T-helper 2 cell treated with Interferon-gamma antibody and Interleukin-4, amounts not matched to agents 100 ng/mL and 5 ng/mL, for 36 hours (primary cell): Measurements from ENCODE around the gene ST6GAL1. TPM values are rescaled to one million over a fixed set of nuclear protein-coding genes. Genes with fewer than 3 reads are reported as not detected.

Experiments
- intact Hi-C: fragments of 100-400 bp; cut with micrococcal nuclease; formaldehyde crosslinking; loops from one replicate; pipeline ENCODE4 v1.15.1; 2023
- total RNA-seq: library from RNA; stranded (reverse); gene quantifications from 2 replicates; pipeline ENCODE4 v1.2.3, GENCODE V29; 2022

The ST6GAL1 gene
- total RNA-seq, 1 donor from 2014 or later = 113 TPM

DNA sequence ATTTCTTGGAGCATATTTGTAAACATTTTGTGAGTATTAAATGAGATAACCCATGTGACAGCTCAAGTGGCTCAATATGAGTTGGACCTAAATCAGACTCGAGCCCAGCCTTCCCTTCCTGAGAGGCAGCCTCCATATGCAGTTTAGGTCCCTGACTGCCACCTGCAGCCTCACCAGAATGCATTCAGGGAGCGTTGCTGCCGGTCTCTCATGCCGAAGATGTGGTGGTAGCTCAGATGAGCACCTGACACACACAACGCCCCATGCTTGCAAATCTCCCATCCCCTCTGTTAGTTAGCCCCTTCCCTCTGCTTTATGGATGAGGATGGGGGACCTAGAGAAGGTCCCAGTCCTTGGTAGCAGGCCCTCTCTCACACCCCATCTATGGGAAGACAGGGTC lies 9.2 kb downstream of the ST6GAL1 start:
- intact Hi-C loops = no loop called here

DNA sequence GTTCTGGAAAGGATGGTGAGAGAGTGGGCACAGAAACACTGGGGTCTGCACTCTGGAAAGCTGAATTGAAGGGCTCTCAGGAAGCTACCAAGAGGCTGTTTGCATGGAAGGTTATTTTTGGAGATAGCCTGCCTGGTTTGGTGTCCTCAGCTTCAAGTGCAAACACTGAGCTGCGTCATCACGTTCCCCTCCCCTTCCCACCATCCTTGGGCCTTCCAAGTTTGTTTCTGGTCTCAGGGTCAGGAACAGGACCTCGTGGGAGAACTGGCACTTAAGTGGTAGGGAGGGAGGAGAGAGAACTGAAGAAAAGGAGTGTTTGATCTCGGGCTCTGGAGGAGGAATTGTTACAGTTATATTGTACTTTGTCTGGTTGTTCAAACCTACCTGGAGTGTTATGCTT lies 10.6 kb downstream of the ST6GAL1 start:
- intact Hi-C loops = no loop called here

DNA sequence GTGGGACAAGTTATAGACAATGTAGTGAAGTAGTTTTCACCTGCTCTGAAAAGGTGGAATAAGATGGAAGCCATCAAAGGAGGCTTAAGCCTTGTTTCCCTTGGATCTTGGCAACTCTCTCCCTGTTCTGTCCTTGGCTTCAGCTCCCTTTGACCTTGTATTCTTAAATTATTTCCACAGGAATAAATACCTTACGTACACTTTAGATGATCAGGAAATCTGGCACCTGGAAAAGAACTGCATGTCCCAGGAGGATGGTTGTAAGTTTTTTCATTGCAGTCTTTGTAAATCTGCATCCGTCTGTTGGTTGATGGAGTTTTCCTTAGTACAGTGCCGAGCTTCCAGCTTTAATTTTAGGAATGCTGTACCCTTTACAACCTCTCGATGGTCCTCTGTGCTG lies 11.8 kb downstream of the ST6GAL1 start:
- intact Hi-C loops = no loop called here

DNA sequence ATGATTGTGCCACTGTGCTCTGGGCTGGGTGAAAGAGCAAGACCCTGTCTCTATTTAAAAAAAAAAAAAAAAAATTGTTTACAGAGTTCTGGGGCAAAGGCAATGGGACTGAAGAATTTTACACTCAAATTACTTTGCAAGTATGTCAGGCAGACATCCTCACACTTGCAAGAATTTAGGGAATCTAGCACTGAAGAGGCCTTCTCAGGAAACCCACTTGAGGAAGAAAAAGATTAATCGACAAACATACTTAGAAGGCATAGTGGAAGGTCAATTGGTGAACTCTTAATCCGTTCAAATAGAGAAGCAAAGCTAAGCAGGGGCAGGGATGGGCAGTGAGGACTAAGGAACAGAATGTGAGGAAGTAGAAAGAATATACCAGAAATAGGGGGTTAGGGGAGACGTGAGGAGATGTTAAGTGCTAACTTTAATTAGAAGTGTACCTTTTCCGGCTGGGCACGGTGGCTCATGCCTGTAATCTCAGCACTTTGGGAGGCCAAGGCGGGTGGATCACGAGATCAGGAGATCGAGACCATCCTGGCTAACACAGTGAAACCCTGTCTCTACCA lies 15.0 kb downstream of the ST6GAL1 start:
- intact Hi-C loops = no loop called here

DNA sequence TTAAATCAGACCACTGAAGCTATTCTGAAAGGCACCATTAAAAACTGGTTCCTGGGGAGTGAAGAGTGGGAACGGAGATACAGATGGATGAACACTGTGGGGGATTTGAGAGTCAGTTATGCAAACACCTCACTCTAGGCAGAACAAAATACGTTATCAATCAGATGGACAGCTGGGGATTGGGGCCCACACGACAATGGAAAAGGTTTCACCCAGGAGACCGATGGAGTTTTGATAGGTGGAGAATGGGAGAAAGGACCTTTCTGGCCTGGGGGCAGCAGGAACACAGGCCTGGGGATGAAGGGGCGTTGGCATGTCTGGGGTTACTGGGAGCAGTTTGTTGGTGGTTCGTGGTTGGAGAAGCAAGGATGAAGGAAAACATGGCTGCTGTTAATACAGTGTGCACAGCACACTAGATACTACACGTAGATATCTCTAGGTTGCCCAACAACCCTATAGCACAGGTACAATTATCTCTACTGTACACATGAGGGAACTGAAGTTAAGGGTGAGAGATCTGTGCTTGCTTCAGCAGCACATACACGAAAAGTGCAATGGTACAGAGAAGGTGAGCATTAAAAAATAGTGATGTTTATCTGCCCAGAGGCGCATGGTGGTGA lies 16.5 kb downstream of the ST6GAL1 start:
- intact Hi-C loops = no loop called here

DNA sequence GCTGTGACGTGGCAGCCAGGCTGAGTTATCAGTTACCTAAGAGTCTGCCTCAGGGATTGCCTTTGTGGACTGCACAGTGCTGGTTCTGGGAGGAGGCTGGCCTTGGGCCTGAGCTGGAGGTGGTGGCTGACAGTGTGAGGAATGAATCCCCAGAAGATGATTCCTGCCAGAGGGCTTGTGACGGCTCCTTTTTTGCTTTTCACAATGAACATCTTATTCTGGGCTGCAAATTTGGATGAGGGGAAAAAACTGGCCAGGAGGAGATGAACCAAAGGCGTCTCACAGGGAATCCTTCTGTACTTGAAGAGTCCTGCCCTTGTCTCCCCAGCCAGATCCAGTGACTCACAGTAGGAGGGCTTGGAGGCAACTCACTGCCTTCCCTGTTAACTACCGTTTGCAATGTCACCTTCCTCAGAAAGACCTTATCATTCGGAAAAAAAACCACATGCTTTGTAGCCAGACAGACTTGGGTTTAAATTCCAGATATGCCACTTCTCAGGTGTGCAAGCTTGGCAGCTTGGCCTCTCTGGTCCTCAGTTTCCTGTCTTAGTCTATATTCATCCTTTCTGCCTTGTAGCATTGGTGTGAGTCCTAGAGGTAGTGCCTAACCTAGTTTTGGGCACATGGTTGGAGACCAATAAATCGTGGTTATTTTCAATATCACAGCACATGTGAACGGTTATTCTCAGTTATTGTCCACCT lies 19.1 kb downstream of the ST6GAL1 start:
- intact Hi-C loops = no loop called here

DNA sequence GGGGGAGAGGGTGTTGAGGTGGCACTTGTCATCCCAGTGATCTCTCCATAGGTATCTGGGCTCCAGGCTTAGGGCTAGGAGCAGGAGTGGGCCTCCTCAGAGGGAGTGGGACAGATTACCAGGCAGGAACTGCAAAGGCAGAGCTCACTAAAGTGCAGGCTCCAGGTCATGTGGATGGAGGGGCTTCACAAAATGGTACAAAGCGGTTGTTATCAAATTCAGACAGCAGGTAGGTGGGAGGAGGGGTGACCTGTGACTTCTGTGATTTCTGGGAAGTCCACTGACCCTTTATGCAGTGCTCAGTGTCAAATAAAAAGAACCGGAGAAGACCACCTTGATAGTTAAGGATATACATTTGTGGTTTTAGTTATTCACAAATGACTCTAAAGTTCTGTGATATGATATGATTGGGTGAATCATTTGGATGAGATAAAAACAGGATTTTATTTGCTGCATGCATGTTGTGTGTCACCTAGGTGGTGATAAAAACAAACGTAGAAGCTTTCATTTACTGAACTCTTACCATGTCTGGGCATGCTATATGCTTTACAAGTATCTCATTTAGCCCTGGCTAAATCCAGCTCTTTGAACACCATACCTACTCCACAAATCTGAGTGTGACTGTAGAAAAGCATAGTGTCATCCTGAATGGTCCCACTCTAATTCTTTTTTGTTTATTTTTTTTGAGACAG lies 20.2 kb downstream of the ST6GAL1 start:
- intact Hi-C loops = loop anchor here (5.0 kb wide), 2 partner anchors 68 to 103 kb away; no protein-coding TSS in a partner anchor

DNA sequence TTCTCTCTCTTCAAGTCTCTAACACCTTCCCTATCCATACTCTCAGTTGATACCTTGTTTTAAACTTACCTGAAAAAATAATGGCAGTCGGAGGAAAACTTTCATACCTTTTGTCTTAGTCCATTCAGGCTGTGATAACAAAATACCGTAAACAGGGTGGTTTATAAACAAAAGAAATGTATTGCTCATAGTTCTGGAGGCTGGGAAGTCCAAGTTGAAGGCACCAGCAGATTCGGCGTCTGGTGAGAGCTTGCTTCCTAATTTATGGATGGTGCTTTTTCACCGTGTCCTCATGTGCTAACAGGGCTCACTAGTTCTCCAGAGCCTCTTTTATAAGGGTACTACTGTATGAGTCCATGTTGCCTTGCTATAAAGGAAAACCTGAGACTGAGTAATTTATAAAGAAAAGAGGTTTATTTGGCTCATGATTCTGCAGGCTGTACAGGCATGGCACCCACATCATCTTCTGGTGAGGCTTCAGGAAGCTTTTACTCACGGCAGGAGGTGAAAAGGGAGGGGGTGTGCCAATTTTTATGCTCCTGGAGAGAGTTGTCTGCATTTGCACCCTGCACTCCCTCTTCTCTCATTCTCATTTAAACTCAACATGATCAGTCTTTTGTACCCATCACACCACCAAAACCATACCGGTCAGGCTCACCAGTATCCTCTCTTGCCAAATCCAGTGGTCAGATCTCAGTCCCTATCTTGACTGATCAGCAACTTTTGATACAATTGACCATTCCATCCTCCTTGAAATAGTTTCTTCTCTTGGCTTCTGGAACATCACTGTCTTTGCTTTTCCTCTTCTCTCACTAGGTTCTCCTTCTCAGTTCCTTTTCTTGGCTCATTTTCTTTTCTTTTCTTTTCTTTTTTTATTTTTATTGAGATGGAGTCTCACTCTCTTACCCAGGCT lies 21.6 kb downstream of the ST6GAL1 start:
- intact Hi-C loops = loop anchor here (2.0 to 5.0 kb wide), 3 partner anchors 21 to 105 kb away; partner anchors contain the start of gene ST6GAL1

DNA sequence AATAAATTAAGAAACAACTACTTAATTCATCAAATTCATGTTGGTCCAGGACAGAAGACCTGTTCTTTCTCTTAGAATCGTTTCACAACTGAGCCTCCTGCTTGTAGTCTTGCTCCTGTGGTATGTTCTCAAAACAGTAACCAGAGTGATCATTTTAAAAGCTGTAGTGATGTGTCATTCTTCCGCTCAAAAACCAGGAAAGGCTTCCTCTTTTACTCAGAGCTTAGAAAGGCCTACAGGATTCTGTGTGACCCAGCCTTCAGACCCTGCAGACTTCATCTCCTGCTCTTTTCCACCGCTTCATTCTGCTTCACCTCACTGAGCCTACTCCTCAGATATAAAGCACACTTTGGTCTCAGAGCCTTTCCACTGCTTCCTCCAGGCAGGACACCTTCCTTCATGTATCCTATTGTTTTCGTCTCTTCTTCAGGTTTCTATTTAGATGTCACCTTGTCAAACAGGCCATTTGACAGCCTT lies 22.7 kb downstream of the ST6GAL1 start:
- intact Hi-C loops = loop anchor here (2.0 to 5.0 kb wide), 3 partner anchors 22 to 106 kb away; partner anchors contain the start of gene ST6GAL1

DNA sequence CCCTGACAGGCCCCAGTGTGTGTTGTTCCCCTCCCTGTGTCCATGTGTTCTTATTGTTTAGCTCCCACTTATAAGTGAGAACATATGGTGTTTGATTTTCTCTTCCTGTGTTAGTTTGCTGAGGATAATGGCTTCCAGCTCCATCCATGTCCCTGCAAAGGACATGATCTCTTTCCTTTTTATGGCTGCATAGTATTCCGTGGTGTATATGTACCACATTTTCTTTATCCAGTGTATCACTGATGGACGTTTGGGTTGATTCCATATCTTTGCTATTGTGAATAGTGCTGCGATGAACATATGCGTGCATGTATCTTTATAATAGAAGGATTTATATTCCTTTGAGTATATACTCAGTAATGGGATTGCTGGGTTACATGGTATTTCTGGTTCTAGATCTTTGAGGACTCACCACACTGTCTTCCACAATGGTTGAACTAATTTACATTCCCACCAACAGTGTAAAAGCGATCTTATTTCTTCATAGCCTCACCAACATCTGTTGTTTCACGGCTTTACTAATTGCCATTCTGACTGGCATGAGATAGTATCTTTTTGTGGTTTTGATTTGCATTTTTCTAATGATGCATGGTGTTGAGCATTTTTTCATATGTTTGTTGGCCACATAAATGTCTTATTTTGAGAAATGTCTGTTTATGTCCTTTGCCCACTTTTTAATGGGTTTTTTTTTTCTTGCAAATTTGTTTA lies 23.8 kb downstream of the ST6GAL1 start:
- intact Hi-C loops = loop anchor here (2.0 to 5.0 kb wide), 3 partner anchors 23 to 107 kb away; partner anchors contain the start of gene ST6GAL1

DNA sequence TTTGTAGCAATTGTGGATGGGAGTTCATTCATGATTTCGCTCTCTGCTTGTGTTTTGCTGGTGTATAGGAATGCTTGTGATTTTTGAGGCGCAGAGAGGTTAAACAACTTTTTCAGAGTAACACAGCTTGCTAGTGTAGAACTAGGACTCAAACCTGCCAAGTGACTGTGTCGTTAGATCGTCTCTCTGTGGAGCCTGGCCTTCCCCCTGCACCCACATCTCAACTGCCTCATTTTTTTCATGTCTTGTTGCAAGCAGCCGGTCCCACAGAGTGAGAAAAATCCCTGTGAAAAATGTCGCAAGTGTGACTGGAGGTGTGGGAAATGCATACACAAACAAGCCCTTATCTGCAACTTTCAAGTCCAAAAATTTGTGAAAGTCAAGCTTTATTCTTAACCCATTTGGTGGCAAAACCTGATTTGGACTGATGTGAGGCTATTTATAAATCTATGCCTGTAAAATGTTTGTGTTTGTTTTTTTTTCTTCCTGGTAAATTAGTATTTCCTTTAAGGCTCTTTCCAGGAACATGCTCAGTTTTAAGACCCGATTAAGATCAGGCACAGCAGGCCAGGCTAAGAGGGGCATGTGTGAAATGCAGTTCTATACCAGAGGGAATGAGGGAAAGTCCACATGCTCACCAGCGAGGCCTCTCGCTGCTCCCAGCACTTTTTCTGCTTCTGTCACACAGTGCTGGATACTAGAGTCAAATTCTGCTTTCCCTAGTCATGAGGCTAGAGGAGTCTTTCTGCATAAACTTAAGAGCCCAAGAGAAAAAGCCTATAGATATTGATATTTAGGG lies 25.8 kb downstream of the ST6GAL1 start:
- intact Hi-C loops = no loop called here

DNA sequence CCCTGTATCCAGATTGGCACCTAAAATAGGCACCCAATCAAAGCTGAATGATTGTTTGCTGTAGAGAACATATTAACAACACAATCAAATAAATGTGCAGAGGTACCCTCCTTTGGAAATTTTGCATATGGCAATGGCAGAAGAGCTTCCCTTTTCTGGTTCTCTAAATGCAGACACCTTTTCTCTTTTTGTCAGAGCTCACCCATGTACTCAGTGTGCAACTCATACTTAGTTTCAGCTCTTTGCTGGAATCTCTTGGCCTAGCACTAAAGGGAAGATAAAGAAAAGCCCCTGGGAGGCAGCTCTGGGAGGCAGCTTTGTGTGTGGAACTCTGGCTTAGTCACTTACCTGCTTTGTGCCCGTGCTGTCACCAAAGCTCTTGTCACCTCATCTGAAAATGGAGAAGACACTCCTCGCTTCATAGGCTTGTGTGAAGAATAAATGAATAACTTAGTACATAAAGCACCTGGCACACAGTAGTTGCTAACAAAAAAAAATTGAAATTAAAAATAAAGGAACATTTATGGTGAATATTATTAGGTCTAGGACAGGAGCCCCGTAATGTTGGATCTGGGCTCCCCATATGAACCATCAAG lies 28.8 kb downstream of the ST6GAL1 start:
- intact Hi-C loops = no loop called here

DNA sequence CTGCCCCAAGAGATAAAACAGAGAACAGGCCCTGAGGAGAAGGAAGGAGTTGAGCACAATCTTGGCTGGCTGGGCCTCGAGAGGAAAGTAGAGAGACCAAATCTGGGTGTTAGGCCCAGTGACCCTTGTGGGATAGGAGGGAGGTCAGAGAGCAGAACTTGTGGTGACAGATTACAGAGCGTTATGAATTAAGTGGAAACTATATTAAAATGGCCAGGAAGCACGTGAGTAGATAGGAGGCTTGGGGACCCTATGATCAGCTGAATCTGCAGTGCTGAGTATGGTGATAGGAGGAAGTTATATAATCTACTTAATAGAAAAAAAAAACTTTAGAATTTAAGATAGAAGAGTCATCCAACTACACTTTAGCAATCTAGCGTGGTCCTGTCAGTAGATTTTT lies 30.0 kb downstream of the ST6GAL1 start:
- intact Hi-C loops = no loop called here

DNA sequence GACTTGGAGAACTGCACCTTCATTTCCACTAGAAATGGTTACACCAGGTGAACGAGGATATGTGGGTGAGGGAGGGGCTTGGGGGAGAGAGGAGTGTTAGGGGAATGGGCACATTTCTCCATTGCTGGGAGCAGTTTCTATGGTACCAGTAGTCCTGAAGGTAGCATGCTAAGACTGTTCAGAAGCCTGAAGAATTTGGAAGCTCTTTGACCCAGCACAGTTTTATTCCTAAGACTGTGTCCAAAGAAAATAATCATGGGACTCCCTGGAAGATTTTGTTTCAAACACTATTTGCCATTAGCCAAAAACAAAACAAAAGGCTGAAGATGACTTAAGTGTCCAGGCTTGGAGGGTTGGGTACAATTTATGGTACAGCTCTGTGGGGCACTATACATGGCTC lies 32.1 kb downstream of the ST6GAL1 start:
- intact Hi-C loops = no loop called here

DNA sequence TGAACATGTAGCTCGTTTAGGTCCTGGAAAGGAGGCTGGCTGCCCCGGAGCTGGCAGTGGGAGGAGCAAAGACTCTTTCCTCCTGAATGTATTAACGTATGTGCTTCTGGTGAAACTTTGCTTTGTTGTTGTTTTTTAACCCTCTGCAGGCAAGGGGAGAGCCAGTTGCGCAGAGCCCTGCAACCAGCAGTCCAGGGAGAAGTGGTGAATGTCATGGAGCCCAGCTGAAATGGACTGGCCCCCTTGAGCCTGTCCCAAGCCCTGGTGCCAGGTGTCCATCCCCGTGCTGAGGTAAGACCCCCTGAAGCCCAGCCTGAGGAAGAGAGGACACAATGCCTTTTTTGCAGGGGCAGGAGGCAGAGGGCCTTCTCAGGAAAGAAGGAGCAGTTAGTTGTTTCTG lies 33.3 kb downstream of the ST6GAL1 start:
- intact Hi-C loops = no loop called here

DNA sequence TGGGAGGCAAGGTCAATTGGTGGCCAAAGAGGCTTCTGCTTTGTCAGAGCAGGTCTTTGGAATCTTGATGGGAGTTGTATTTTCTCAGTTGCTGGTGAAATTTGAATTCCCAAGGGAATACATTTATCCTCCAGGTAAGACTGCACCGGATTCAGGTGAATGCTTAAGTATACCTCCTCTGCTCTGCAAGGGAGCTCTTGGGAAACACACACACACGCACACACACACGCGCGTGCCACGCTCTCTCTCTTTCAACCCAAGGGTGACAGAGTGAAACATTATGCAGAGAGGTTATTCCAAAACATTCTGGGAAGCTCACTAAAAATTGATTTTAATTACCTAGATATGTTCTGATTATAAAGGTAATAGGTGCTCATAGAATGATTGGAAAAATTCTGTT lies 33.7 kb downstream of the ST6GAL1 start:
- intact Hi-C loops = no loop called here

DNA sequence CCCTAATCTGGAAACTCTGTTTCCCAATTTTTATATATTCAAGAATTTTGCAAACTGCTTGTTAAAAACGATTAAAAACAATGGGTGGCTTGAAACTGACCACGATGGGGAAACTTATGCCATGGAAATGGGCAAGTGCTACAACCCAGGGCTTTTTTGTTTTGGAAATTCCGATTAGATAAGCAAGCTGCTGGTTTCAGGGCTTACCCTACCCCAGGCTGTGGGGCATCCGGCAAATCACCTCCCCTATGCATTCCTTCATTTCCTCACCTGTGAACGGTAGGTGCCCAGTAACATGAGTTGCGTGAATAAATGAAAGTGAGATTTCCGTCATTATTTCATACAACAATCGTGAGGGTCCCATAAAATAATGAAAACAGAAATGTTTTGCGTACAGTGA lies 34.3 kb downstream of the ST6GAL1 start:
- intact Hi-C loops = no loop called here

DNA sequence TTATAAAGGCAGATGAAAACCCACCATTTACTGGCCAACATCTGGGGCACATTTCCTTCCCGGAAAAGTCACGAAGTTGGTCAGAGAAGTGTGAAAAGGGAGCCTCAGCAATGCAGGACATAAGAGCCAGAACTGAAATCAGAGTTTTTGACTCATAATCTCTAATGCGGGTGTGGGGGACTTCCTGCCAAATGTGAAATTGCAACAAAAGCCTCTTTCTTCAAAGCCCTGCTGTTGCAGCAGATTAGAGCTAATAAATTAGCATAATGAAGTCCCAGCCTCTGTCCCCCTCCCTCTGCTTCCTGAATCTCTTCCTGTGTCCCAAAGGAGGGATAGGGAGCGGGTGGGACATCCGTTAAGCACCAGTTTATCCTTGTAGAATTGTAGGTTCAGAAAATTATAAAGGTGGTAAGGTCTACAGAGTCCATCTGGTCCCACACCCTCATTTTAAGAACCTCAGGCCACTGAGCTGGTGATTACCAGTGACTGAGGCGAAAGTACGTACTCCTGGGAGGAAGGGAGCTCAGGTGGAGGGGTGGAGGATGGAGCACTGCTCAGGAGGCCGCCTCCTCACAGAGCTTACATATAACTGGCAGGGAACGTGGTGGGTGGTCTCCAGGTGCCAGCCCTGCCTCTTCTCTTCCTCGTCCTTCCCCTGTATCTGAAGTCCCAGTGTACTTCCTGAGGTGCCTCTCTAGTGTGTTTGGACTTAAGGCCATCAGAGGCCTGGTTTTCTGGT lies 35.0 kb downstream of the ST6GAL1 start:
- intact Hi-C loops = no loop called here
